WTC11 (cell line): Measurements from ENCODE around the gene TBC1D10B. TPM values are rescaled to one million over a fixed set of nuclear protein-coding genes. Genes with fewer than 3 reads are reported as not detected.

ENCODE experiments used
- AR ChIP-seq: fragments of 250-450 bp; sonication (Bioruptor Pico); IDR thresholded peaks from 2 replicates; pipeline ENCODE4 v1.9.0; 2021; ENCODE audit warnings: mild to moderate bottlenecking
- CREM ChIP-seq: sonication (generic); formaldehyde crosslinking; IDR thresholded peaks from 2 replicates; pipeline ENCODE4 v1.8.1; 2022; ENCODE audit warnings: mild to moderate bottlenecking, missing genetic modification reagents, moderate library complexity
- E2F4 ChIP-seq: sonication (generic); formaldehyde crosslinking; IDR thresholded peaks from 2 replicates; pipeline ENCODE4 v1.8.1; 2022; ENCODE audit warnings: low read depth, mild to moderate bottlenecking, moderate library complexity, missing genetic modification reagents, borderline replicate concordance
- E2F5 ChIP-seq: sonication (generic); formaldehyde crosslinking; IDR thresholded peaks from 2 replicates; pipeline ENCODE4 v1.8.1; 2022; ENCODE audit warnings: mild to moderate bottlenecking, moderate library complexity, missing genetic modification reagents
- ETV6 ChIP-seq: sonication (generic); formaldehyde crosslinking; IDR thresholded peaks from 2 replicates; pipeline ENCODE4 v1.8.1; 2022; ENCODE audit warnings: mild to moderate bottlenecking, missing genetic modification reagents
- FOXK1 ChIP-seq: sonication (generic); formaldehyde crosslinking; IDR thresholded peaks from 2 replicates; pipeline ENCODE4 v1.8.0; 2022; ENCODE audit warnings: mild to moderate bottlenecking, moderate library complexity, missing genetic modification reagents
- GABPB1 ChIP-seq: sonication (generic); formaldehyde crosslinking; IDR thresholded peaks from 2 replicates; pipeline ENCODE4 v1.8.1; 2023; ENCODE audit warnings: mild to moderate bottlenecking, missing genetic modification reagents
- GRHL2 ChIP-seq: fragments of 250-450 bp; sonication (Bioruptor Pico); IDR thresholded peaks from 2 replicates; pipeline ENCODE4 v1.8.0; 2022; ENCODE audit warnings: mild to moderate bottlenecking, moderate library complexity; ENCODE audit not compliant: insufficient replicate concordance, severe bottlenecking
- GTF2I ChIP-seq: fragments of 250-450 bp; sonication (Bioruptor Pico); conservative IDR thresholded peaks from 2 replicates; pipeline ENCODE4 v1.4.0; 2021; ENCODE audit warnings: mild to moderate bottlenecking
- HMGA2 ChIP-seq: fragments of 250-450 bp; sonication (Bioruptor Pico); IDR thresholded peaks from 2 replicates; pipeline ENCODE4 v1.4.0; 2021; ENCODE audit warnings: mild to moderate bottlenecking, moderate library complexity
- IRF1 ChIP-seq: sonication (generic); formaldehyde crosslinking; IDR thresholded peaks from 2 replicates; pipeline ENCODE4 v1.8.0; 2023; ENCODE audit warnings: missing genetic modification reagents
- KAT7 ChIP-seq: sonication (generic); formaldehyde crosslinking; IDR thresholded peaks from 2 replicates; pipeline ENCODE4 v1.8.1; 2023; ENCODE audit warnings: missing genetic modification reagents, mild to moderate bottlenecking, borderline replicate concordance
- MYBL2 ChIP-seq: sonication (generic); formaldehyde crosslinking; IDR thresholded peaks from 2 replicates; pipeline ENCODE4 v1.8.1; 2023; ENCODE audit warnings: mild to moderate bottlenecking, moderate library complexity, missing genetic modification reagents
- NFE2L1 ChIP-seq: sonication (generic); formaldehyde crosslinking; IDR thresholded peaks from 2 replicates; pipeline ENCODE4 v1.8.1; 2023; ENCODE audit warnings: missing genetic modification reagents
- NR2C2 ChIP-seq: sonication (generic); formaldehyde crosslinking; IDR thresholded peaks from 2 replicates; pipeline ENCODE4 v1.8.0; 2022; ENCODE audit warnings: mild to moderate bottlenecking, missing genetic modification reagents
- OVOL2 ChIP-seq: fragments of 250-450 bp; sonication (Bioruptor Pico); IDR thresholded peaks from 2 replicates; pipeline ENCODE4 v1.9.0; 2021; ENCODE audit warnings: mild to moderate bottlenecking, borderline replicate concordance
- RORB ChIP-seq: fragments of 250-450 bp; sonication (Bioruptor Pico); IDR thresholded peaks from 2 replicates; pipeline ENCODE4 v1.9.0; 2021; ENCODE audit warnings: mild to moderate bottlenecking
- SMAD3 ChIP-seq: sonication (generic); formaldehyde crosslinking; IDR thresholded peaks from 2 replicates; pipeline ENCODE4 v1.8.0; 2022; ENCODE audit warnings: missing genetic modification reagents, mild to moderate bottlenecking, borderline replicate concordance
- ZNF317 ChIP-seq: sonication (generic); formaldehyde crosslinking; IDR thresholded peaks from 2 replicates; pipeline ENCODE4 v1.8.1; 2023; ENCODE audit warnings: low read depth, mild to moderate bottlenecking, moderate library complexity, missing genetic modification reagents, borderline replicate concordance
- ZNF396 ChIP-seq: fragments of 250-450 bp; sonication (Bioruptor Pico); IDR thresholded peaks from 2 replicates; pipeline ENCODE4 v1.8.0; 2021; ENCODE audit warnings: mild to moderate bottlenecking, moderate library complexity, borderline replicate concordance
- ZNF423 ChIP-seq: fragments of 250-450 bp; sonication (Bioruptor Pico); IDR thresholded peaks from 2 replicates; pipeline ENCODE4 v2.1.2; 2022; ENCODE audit warnings: mild to moderate bottlenecking, moderate library complexity
- ZNF671 ChIP-seq: fragments of 250-450 bp; sonication (Bioruptor Pico); IDR thresholded peaks from 2 replicates; pipeline ENCODE4 v1.8.0; 2021; ENCODE audit warnings: mild to moderate bottlenecking
- total RNA-seq: library from RNA; stranded (reverse); gene quantifications from 3 replicates; pipeline ENCODE4 v1.2.3, GENCODE V29; 2021
- TF ChIP-seq, protein P1 (sequence below): sonication (generic); formaldehyde crosslinking; IDR thresholded peaks from 2 replicates; pipeline ENCODE4 v1.8.1; 2022; ENCODE audit warnings: mild to moderate bottlenecking, missing genetic modification reagents, moderate library complexity, borderline replicate concordance
- TF ChIP-seq, protein P2 (sequence below): sonication (generic); formaldehyde crosslinking; IDR thresholded peaks from 2 replicates; pipeline ENCODE4 v1.8.0; 2022; ENCODE audit warnings: mild to moderate bottlenecking, missing genetic modification reagents
- TF ChIP-seq, protein P3 (sequence below): sonication (generic); formaldehyde crosslinking; IDR thresholded peaks from 2 replicates; pipeline ENCODE4 v1.8.0; 2022; ENCODE audit warnings: mild to moderate bottlenecking, missing genetic modification reagents
- TF ChIP-seq, protein P4 (sequence below): fragments of 250-450 bp; sonication (Bioruptor Pico); IDR thresholded peaks from 2 replicates; pipeline ENCODE4 v1.8.0; 2021; ENCODE audit warnings: mild to moderate bottlenecking
- TF ChIP-seq, protein P5 (sequence below): sonication (generic); formaldehyde crosslinking; IDR thresholded peaks from 2 replicates; pipeline ENCODE4 v1.8.1; 2023; ENCODE audit warnings: mild to moderate bottlenecking, missing genetic modification reagents, moderate library complexity

TBC1D10B gene
- total RNA-seq, 1 experiment from 2014 or later: 40.5 TPM

GRCh38 chr16:30355144-30355953 is 14.9 kb downstream of the TBC1D10B start, which contains the start of gene CD2BP2 (continued):
- TF ChIP-seq, protein P1, sequence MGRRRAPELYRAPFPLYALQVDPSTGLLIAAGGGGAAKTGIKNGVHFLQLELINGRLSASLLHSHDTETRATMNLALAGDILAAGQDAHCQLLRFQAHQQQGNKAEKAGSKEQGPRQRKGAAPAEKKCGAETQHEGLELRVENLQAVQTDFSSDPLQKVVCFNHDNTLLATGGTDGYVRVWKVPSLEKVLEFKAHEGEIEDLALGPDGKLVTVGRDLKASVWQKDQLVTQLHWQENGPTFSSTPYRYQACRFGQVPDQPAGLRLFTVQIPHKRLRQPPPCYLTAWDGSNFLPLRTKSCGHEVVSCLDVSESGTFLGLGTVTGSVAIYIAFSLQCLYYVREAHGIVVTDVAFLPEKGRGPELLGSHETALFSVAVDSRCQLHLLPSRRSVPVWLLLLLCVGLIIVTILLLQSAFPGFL: peak; percentile 67; the same call in 1 of the 2 replicates
- TF ChIP-seq GABPB1 (CRISPR knock-in tag): peak; percentile 80
- TF ChIP-seq KAT7 (CRISPR knock-in tag): no peak
- TF ChIP-seq GRHL2: no peak
- peak; percentile 89 for TF ChIP-seq NR2C2 (CRISPR knock-in tag)
- TF ChIP-seq RORB (CRISPR knock-in tag): no peak
- no peak for TF ChIP-seq NFE2L1 (CRISPR knock-in tag)
- peak; percentile 81; the same call in 1 of the 2 replicates for TF ChIP-seq CREM (CRISPR knock-in tag)
- TF ChIP-seq E2F4 (CRISPR knock-in tag): no peak
- TF ChIP-seq, protein P2, sequence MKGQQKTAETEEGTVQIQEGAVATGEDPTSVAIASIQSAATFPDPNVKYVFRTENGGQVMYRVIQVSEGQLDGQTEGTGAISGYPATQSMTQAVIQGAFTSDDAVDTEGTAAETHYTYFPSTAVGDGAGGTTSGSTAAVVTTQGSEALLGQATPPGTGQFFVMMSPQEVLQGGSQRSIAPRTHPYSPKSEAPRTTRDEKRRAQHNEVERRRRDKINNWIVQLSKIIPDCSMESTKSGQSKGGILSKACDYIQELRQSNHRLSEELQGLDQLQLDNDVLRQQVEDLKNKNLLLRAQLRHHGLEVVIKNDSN (CRISPR knock-in tag): peak; percentile 91
- TF ChIP-seq, protein P3, sequence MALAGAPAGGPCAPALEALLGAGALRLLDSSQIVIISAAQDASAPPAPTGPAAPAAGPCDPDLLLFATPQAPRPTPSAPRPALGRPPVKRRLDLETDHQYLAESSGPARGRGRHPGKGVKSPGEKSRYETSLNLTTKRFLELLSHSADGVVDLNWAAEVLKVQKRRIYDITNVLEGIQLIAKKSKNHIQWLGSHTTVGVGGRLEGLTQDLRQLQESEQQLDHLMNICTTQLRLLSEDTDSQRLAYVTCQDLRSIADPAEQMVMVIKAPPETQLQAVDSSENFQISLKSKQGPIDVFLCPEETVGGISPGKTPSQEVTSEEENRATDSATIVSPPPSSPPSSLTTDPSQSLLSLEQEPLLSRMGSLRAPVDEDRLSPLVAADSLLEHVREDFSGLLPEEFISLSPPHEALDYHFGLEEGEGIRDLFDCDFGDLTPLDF: no peak
- no peak for TF ChIP-seq ZNF317
- no peak for TF ChIP-seq OVOL2 (CRISPR knock-in tag)
- TF ChIP-seq E2F5 (CRISPR knock-in tag): 0 out of 2 replicates have a peak, but pooled peaks have one; percentile 21
- no peak; the same call in 1 of the 2 replicates for TF ChIP-seq MYBL2
- TF ChIP-seq HMGA2 (CRISPR knock-in tag): 0 out of 2 replicates have a peak, but pooled peaks have one; percentile 6
- TF ChIP-seq, protein P4, sequence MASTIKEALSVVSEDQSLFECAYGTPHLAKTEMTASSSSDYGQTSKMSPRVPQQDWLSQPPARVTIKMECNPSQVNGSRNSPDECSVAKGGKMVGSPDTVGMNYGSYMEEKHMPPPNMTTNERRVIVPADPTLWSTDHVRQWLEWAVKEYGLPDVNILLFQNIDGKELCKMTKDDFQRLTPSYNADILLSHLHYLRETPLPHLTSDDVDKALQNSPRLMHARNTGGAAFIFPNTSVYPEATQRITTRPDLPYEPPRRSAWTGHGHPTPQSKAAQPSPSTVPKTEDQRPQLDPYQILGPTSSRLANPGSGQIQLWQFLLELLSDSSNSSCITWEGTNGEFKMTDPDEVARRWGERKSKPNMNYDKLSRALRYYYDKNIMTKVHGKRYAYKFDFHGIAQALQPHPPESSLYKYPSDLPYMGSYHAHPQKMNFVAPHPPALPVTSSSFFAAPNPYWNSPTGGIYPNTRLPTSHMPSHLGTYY (CRISPR knock-in tag): no peak
- TF ChIP-seq AR (CRISPR knock-in tag): peak; percentile 66; the same call in 1 of the 2 replicates
- TF ChIP-seq ZNF396 (CRISPR knock-in tag): 0 out of 2 replicates have a peak, but pooled peaks have one; percentile 3
- 0 out of 2 replicates have a peak, but pooled peaks have one; percentile 19 for TF ChIP-seq SMAD3 (CRISPR knock-in tag)
- TF ChIP-seq GTF2I (CRISPR knock-in tag): peak; percentile 65
- TF ChIP-seq ETV6 (CRISPR knock-in tag): peak; percentile 80; the same call in 1 of the 2 replicates
- TF ChIP-seq, protein P5, sequence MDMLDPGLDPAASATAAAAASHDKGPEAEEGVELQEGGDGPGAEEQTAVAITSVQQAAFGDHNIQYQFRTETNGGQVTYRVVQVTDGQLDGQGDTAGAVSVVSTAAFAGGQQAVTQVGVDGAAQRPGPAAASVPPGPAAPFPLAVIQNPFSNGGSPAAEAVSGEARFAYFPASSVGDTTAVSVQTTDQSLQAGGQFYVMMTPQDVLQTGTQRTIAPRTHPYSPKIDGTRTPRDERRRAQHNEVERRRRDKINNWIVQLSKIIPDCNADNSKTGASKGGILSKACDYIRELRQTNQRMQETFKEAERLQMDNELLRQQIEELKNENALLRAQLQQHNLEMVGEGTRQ: peak; percentile 93
- no peak for TF ChIP-seq ZNF423 (CRISPR knock-in tag)
- TF ChIP-seq IRF1 (CRISPR knock-in tag): no peak
- no peak; the same call in 1 of the 2 replicates for TF ChIP-seq FOXK1 (CRISPR knock-in tag)
- no peak for TF ChIP-seq ZNF671 (CRISPR knock-in tag)
